Fibroblast of gingiva (primary cell): ENCODE measurements around the gene ANP32E.
A peak's percentile ranks its signal among the peaks of the same experiment; 100 is the strongest.

ENCODE experiments used
- DNase-seq: peaks from one replicate; pipeline ENCODE4 v3.0.0-alpha.2; 2011; ENCODE audit warnings: low read depth

ANP32E gene

DNA sequence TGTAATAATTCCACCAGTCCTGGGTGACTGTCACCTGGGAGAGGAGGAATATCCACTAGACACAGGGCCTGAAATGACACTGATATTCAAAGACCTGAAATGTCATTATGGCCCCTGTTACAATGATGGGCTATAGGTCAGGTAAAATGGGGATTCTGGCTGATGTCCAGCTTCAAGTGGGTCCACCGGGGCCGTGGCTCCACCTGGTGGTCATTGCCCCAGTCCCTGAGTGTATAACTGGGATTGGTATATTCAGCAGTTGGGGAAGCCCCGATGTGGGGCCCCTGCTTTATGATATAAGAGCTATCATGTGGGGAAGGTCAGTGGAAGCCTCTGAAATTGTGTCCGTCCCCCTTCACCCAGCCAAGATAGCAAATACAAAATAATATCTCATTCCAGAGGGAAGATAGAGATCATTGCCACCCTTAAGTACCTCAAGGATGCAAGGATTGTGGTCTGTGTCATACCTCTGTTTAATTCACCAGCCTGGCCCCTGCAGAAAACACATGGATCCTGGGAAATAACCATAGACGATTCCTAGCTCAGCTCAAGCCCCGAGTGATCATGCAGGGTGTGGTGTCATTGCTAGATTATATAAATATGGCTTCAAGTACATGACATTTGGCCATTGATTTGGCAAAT is 66.8 kb downstream of the ANP32E start:
- DNase-seq = peak; percentile 26
